Stimulated activated naive B cell treated with anti-CD40 and anti-IgM and Interleukin-4, amounts not matched to agents 10 μg/mL and 1 μg/mL and 100 μg/mL, for 72 hours (primary cell): ENCODE results near the gene LAMTOR1.

ENCODE experiments used
- ATAC-seq, 2 donors: fragments of 150-1000 bp; cut with Tn5 transposase; replicated peaks; 2 replicates each; pipeline ENCODE4 v1.10.0; 2021; ENCODE audit warnings: moderate library complexity in 1 of 2
- DNase-seq: peaks from one replicate; pipeline ENCODE4 v3.0.0; 2021
- H3K27ac Mint-ChIP-seq: one replicate; pipeline ENCODE4 v1.8.0; 2022; ENCODE audit warnings: mild to moderate bottlenecking, mixed read lengths
- H3K27me3 Mint-ChIP-seq, 2 donors: one replicate each; pipeline ENCODE4 v1.8.0; 2022; ENCODE audit warnings: mixed read lengths in 2 of 2
- H3K36me3 Mint-ChIP-seq, 2 donors: one replicate each; pipeline ENCODE4 v1.8.0; 2022; ENCODE audit warnings: mixed read lengths in 2 of 2, mild to moderate bottlenecking in 1 of 2
- H3K4me1 Mint-ChIP-seq, 2 donors: one replicate each; pipeline ENCODE4 v1.8.0; 2022; ENCODE audit warnings: mixed read lengths in 2 of 2, mild to moderate bottlenecking in 1 of 2
- H3K4me3 Mint-ChIP-seq, 2 donors: one replicate each; pipeline ENCODE4 v1.8.0; 2022; ENCODE audit warnings: mild to moderate bottlenecking in 2 of 2, mixed read lengths in 2 of 2, moderate library complexity in 1 of 2
- H3K9me3 Mint-ChIP-seq, 2 donors: one replicate each; pipeline ENCODE4 v1.8.0; 2022; ENCODE audit warnings: mixed read lengths in 2 of 2, mild to moderate bottlenecking in 1 of 2

The LAMTOR1 gene

GRCh38 chr11:72083414-72083813 lies 19.7 kb downstream of the LAMTOR1 start:
- Mint-ChIP-seq H3K4me1 (peaks cover 21 to 35% of the 10 kb centered on the region in 2 donors), H3K27me3 (no peaks in the 10 kb centered on the region), H3K27ac (peak overlapping the region; percentile 68), H3K36me3 (peaks cover 8 to 12% of the 10 kb centered on the region in 2 donors), H3K4me3 (no peak overlapping the region), H3K9me3 (no peaks in the 10 kb centered on the region)
- DNase-seq (no peak), ATAC-seq (no peak)

GRCh38 chr11:72081821-72082453 lies 21.2 kb downstream of the LAMTOR1 start:
- Mint-ChIP-seq H3K27me3 (no peaks in the 10 kb centered on the region), H3K36me3 (peaks cover 6 to 10% of the 10 kb centered on the region in 2 donors), H3K4me1 (peaks cover 26 to 43% of the 10 kb centered on the region in 2 donors), H3K4me3 (peak overlapping the region; percentile 99), H3K27ac (peak overlapping the region; percentile 95), H3K9me3 (no peaks in the 10 kb centered on the region)
- DNase-seq, result no peak
- ATAC-seq, result no peak

- no peak for ATAC-seq
- H3K36me3 Mint-ChIP-seq, result peaks cover 6 to 11% of the 10 kb centered on the region in 2 donors
- H3K27me3 Mint-ChIP-seq, result no peaks in the 10 kb centered on the region
- peaks cover 27 to 48% of the 10 kb centered on the region in 2 donors for H3K4me1 Mint-ChIP-seq
- H3K27ac Mint-ChIP-seq, result peak overlapping the region; percentile 95
- no peak for DNase-seq
- H3K9me3 Mint-ChIP-seq, result no peaks in the 10 kb centered on the region
- peak overlapping the region; percentile 99 for H3K4me3 Mint-ChIP-seq
Observed at GRCh38 chr11:72081184-72081644, 21.9 kb downstream of the LAMTOR1 start.

- H3K36me3 Mint-ChIP-seq, result peaks cover 7% of the 10 kb centered on the region in 2 donors
- H3K27me3 Mint-ChIP-seq, result no peaks in the 10 kb centered on the region
- H3K4me1 Mint-ChIP-seq, result peaks cover 27 to 48% of the 10 kb centered on the region in 2 donors
- peak; percentile 94 to 96 for ATAC-seq
- peak; percentile 99 for DNase-seq
- peak within 1 kb of the TSS; percentile 99 for H3K4me3 Mint-ChIP-seq
- no peaks in the 10 kb centered on the region for H3K9me3 Mint-ChIP-seq
- peak within 1 kb of the TSS; percentile 95 for H3K27ac Mint-ChIP-seq
Observed at GRCh38 chr11:72080326-72081183, 22.5 kb downstream of the LAMTOR1 start, which contains the start of the genes LRRC51 and NUMA1. LRRC51 (plus strand) TSS chr11:72080850; CDS start chr11:72089084, 8,234 bp downstream. NUMA1 (minus strand) TSS chr11:72080542; CDS start chr11:72035943, 44,599 bp downstream.

- Mint-ChIP-seq H3K4me1 (peaks cover 28 to 54% of the 10 kb centered on the region in 2 donors), H3K36me3 (peaks cover 8 to 9% of the 10 kb centered on the region in 2 donors), H3K27me3 (no peaks in the 10 kb centered on the region), H3K4me3 (peak overlapping the region; percentile 99), H3K27ac (peak overlapping the region; percentile 95), H3K9me3 (no peaks in the 10 kb centered on the region)
- ATAC-seq, result no peak
- no peak for DNase-seq
Observed at GRCh38 chr11:72079819-72080325, 23.2 kb downstream of the LAMTOR1 start.

- Mint-ChIP-seq H3K9me3 (no peaks in the 10 kb centered on the region), H3K4me1 (peaks cover 28 to 54% of the 10 kb centered on the region in 2 donors), H3K27me3 (no peaks in the 10 kb centered on the region), H3K36me3 (peaks cover 8 to 10% of the 10 kb centered on the region in 2 donors), H3K27ac (peak overlapping the region; percentile 47), H3K4me3 (peak overlapping the region; percentile 43 to 63)
- no peak for ATAC-seq
- no peak for DNase-seq
Observed at GRCh38 chr11:72078477-72078876, 24.6 kb downstream of the LAMTOR1 start.

GRCh38 chr11:72075756-72076155 lies 27.3 kb downstream of the LAMTOR1 start:
- Mint-ChIP-seq H3K9me3 (no peaks in the 10 kb centered on the region), H3K4me3 (no peak overlapping the region), H3K27me3 (no peaks in the 10 kb centered on the region), H3K4me1 (peaks cover 19 to 49% of the 10 kb centered on the region in 2 donors), H3K36me3 (peaks cover 11 to 12% of the 10 kb centered on the region in 2 donors), H3K27ac (no peak overlapping the region)
- no peak for DNase-seq
- no peak for ATAC-seq

- H3K27me3 Mint-ChIP-seq, result no peaks in the 10 kb centered on the region
- ATAC-seq (no peak), DNase-seq (no peak)
- no peak overlapping the region for H3K4me3 Mint-ChIP-seq
- H3K36me3 Mint-ChIP-seq, result peaks cover 9 to 12% of the 10 kb centered on the region in 2 donors
- no peak overlapping the region for H3K27ac Mint-ChIP-seq
- no peaks in the 10 kb centered on the region for H3K9me3 Mint-ChIP-seq
- H3K4me1 Mint-ChIP-seq, result peaks cover 20 to 49% of the 10 kb centered on the region in 2 donors
Observed at GRCh38 chr11:72075109-72075508, 28.0 kb downstream of the LAMTOR1 start.

GRCh38 chr11:72072348-72072747 lies 30.7 kb downstream of the LAMTOR1 start:
- Mint-ChIP-seq H3K4me3 (no peak overlapping the region), H3K9me3 (no peaks in the 10 kb centered on the region), H3K36me3 (peaks cover 14 to 26% of the 10 kb centered on the region in 2 donors), H3K27me3 (no peaks in the 10 kb centered on the region), H3K4me1 (peaks cover 23 to 56% of the 10 kb centered on the region in 2 donors), H3K27ac (no peak overlapping the region)
- DNase-seq (no peak), ATAC-seq (peak in 1 of 2 donors; percentile 52)

- no peak for ATAC-seq
- H3K4me1 Mint-ChIP-seq, result peaks cover 18 to 50% of the 10 kb centered on the region in 2 donors
Observed at GRCh38 chr11:72070491-72070890, 32.6 kb downstream of the LAMTOR1 start.

GRCh38 chr11:72069787-72070251 lies 33.3 kb downstream of the LAMTOR1 start:
- ATAC-seq, result peak; percentile 75 to 84
- peak; percentile 15 for DNase-seq
- H3K4me3 Mint-ChIP-seq, result peak overlapping the region; percentile 44 to 66
- peaks cover 17 to 44% of the 10 kb centered on the region in 2 donors for H3K4me1 Mint-ChIP-seq
- peak overlapping the region; percentile 91 for H3K27ac Mint-ChIP-seq
- H3K9me3 Mint-ChIP-seq, result no peaks in the 10 kb centered on the region
- no peaks in the 10 kb centered on the region for H3K27me3 Mint-ChIP-seq
- H3K36me3 Mint-ChIP-seq, result peaks cover 9 to 23% of the 10 kb centered on the region in 2 donors

More at GRCh38 chr11:72070491-72070890, 32.6 kb downstream of the LAMTOR1 start:
- Mint-ChIP-seq H3K27ac (peak overlapping the region; percentile 65), H3K9me3 (no peaks in the 10 kb centered on the region), H3K4me3 (peak overlapping the region; percentile 2 to 66), H3K27me3 (no peaks in the 10 kb centered on the region), H3K36me3 (peaks cover 9 to 24% of the 10 kb centered on the region in 2 donors)
- DNase-seq, result no peak

GRCh38 chr11:72069200-72069599 lies 33.9 kb downstream of the LAMTOR1 start:
- peaks cover 17 to 44% of the 10 kb centered on the region in 2 donors for H3K4me1 Mint-ChIP-seq
- peak overlapping the region; percentile 44 to 66 for H3K4me3 Mint-ChIP-seq
- H3K27ac Mint-ChIP-seq, result peak overlapping the region; percentile 91
- no peaks in the 10 kb centered on the region for H3K9me3 Mint-ChIP-seq
- H3K27me3 Mint-ChIP-seq, result no peaks in the 10 kb centered on the region
- ATAC-seq, result peak; percentile 64 to 68
- no peak for DNase-seq
- peaks cover 9 to 23% of the 10 kb centered on the region in 2 donors for H3K36me3 Mint-ChIP-seq

GRCh38 chr11:72067676-72068075 lies 35.4 kb downstream of the LAMTOR1 start:
- DNase-seq (no peak), ATAC-seq (peak in 1 of 2 donors; percentile 14)
- Mint-ChIP-seq H3K9me3 (no peaks in the 10 kb centered on the region), H3K27me3 (no peaks in the 10 kb centered on the region), H3K4me1 (peaks cover 17 to 43% of the 10 kb centered on the region in 2 donors), H3K36me3 (peaks cover 9 to 20% of the 10 kb centered on the region in 2 donors), H3K27ac (no peak overlapping the region), H3K4me3 (no peak overlapping the region)

GRCh38 chr11:72067266-72067665 lies 35.8 kb downstream of the LAMTOR1 start:
- ATAC-seq (no peak), DNase-seq (no peak)
- H3K9me3 Mint-ChIP-seq, result no peaks in the 10 kb centered on the region
- H3K27me3 Mint-ChIP-seq, result no peaks in the 10 kb centered on the region
- peaks cover 9 to 20% of the 10 kb centered on the region in 2 donors for H3K36me3 Mint-ChIP-seq
- peaks cover 17 to 43% of the 10 kb centered on the region in 2 donors for H3K4me1 Mint-ChIP-seq
- H3K4me3 Mint-ChIP-seq, result no peak overlapping the region
- no peak overlapping the region for H3K27ac Mint-ChIP-seq
